Brain microvascular endothelial cell (primary cell): ENCODE results near the gene MAMLD1.
A peak's percentile ranks its signal among the peaks of the same experiment; 100 is the strongest.

Experiments
- DNase-seq: peaks from one replicate; pipeline ENCODE4 v3.0.0-alpha.2; 2020
- H3K27ac ChIP-seq: fragments of 250-450 bp; sonication (Bioruptor Pico); 2 replicates; pipeline ENCODE4 v1.5.1; 2020; ENCODE audit warnings: mild to moderate bottlenecking, moderate library complexity
- H3K27me3 ChIP-seq: fragments of 250-450 bp; sonication (Bioruptor Pico); replicated peaks from 2 replicates; pipeline ENCODE4 v1.5.1; 2020; ENCODE audit warnings: mild to moderate bottlenecking
- H3K36me3 ChIP-seq: fragments of 250-450 bp; sonication (Bioruptor Pico); replicated peaks from 2 replicates; pipeline ENCODE4 v1.5.1; 2020; ENCODE audit warnings: mild to moderate bottlenecking
- H3K4me3 ChIP-seq: 2 replicates; pipeline ENCODE4 v1.5.1; 2011; ENCODE audit warnings: low read depth, mild to moderate bottlenecking, control low read depth, low read length, moderate library complexity
- CTCF ChIP-seq: IDR thresholded peaks from 2 replicates; pipeline ENCODE4 v1.5.1; 2011; ENCODE audit warnings: low read depth, mild to moderate bottlenecking, moderate library complexity, low read length, control low read depth, inconsistent platforms; ENCODE audit errors: missing control alignments
- in situ Hi-C: cut with HindIII; loops from 2 replicates; pipeline ENCODE4 v1.10.0; 2017; ENCODE audit warnings: low sequenced_read_pairs, low pct_ligation_motif_present

MAMLD1 gene

DNA sequence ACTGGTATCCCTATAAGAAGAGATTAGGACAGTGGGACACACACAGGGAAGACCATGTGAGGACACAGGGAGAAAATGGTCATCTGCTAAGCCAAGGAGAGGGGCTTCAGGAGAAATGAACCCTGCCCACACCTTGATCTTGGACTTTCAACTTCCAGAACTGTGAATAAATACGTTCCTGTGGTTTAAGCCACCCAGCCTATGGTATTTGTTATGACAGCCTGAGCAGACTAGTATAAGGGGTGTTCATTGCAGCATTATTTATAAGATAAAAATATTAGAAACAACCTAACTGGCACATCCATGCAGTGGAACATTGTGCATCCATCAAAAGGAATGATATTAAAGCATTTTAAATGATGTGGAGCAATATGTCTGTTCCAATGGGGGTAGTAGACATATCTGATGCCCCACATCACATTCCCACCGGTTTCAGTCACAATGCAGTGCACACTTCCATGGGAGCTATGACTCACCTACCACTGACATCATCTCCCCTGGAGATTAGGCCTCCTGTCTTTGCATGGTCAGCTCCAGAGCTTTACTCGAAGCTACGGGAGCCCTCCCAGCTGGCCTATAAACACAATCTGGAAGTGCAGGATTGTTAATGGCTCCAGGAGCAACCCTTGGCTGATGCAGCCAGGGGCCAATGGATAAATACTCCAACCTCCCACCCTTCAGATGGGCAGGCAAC is 38.9 kb upstream of the MAMLD1 start:
- Histone ChIP-seq H3K4me3 (no peak overlapping the region), H3K27me3 (no peaks in the 10 kb centered on the region), H3K36me3 (no peaks in the 10 kb centered on the region), H3K27ac (peak overlapping the region; percentile 48)
- peak; percentile 89 for DNase-seq
- in situ Hi-C loops: no loop called here
- no peak for TF ChIP-seq CTCF

- peak overlapping the region; percentile 48 for H3K27ac ChIP-seq
- H3K36me3 ChIP-seq: no peaks in the 10 kb centered on the region
- H3K4me3 ChIP-seq: no peak overlapping the region
- no peak for TF ChIP-seq CTCF
- H3K27me3 ChIP-seq: no peaks in the 10 kb centered on the region
- in situ Hi-C loops: no loop called here
- DNase-seq: no peak
Observed at GRCh38 chrX:150324919-150325318, 38.2 kb upstream of the MAMLD1 start.

DNA sequence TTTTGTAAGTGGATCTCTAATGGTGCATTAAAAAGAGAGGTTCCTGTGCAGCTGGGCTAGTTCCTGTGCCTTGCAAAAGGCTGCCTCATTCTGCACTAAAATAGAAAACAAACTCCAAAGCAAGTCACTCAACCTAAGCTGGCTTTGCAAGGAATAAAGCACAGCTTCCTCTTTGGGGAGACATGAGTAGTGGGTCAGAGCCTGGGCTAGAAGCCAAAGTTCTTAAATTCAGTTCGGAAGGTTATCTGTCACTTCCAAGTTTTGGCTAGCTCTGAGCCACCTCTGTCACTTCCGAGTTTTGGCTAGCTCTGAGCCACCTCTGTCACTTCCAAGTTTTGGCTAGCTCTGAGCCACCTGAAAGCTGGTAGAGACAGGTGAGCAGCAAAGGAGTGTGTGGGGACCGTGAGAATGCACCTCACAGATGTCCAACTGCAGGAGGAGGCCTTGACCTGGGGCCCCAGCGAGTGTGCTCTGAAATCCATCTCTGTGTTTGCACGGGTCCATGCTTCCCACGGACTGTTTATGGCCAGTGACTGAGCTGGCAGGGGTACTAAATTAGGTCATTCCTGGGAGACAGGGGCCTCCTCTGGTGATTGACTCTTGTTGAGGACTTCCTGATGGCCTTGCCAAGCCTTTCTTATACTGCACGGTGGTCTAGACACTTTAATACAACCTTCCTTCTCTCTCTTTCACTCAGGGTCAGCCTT is 36.4 kb upstream of the MAMLD1 start:
- Histone ChIP-seq H3K36me3 (no peaks in the 10 kb centered on the region), H3K27me3 (no peaks in the 10 kb centered on the region), H3K4me3 (no peak overlapping the region), H3K27ac (no peak overlapping the region)
- TF ChIP-seq CTCF: no peak
- in situ Hi-C loops: no loop called here
- no peak for DNase-seq

GRCh38 chrX:150329282-150329681 is 33.8 kb upstream of the MAMLD1 start:
- no peak overlapping the region for H3K27ac ChIP-seq
- H3K4me3 ChIP-seq: no peak overlapping the region
- no peaks in the 10 kb centered on the region for H3K36me3 ChIP-seq
- in situ Hi-C loops: no loop called here
- no peak for DNase-seq
- no peak for TF ChIP-seq CTCF
- no peaks in the 10 kb centered on the region for H3K27me3 ChIP-seq

DNA sequence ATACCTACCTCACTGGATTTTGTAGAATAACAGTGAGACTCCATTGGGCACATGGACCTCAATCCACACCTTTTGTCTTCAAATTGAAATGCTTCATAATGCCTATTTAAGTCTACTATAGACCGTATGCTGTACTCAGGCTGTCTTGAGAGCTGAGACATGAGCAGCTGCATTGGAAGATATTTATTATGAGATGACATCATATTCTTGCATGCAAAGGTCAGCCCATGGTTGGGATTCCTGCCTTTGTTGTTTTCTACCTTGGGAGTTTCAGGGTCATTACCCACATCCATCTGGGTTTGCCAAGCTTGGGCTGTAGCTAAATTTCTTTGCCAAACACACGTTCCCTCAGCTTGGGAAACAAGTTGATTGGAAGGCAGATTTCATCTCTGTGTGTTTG is 33.2 kb upstream of the MAMLD1 start:
- Histone ChIP-seq H3K27ac (no peak overlapping the region), H3K4me3 (no peak overlapping the region), H3K36me3 (no peaks in the 10 kb centered on the region), H3K27me3 (no peaks in the 10 kb centered on the region)
- in situ Hi-C loops: no loop called here
- no peak for DNase-seq
- TF ChIP-seq CTCF: no peak
